ENCODE results near the gene DEPDC7. TPM values are rescaled to one million over a fixed set of nuclear protein-coding genes. Genes with fewer than 3 reads are reported as not detected.
"Not testable (repeated sequence)": the region's sequence is repeated elsewhere in the genome, so short reads cannot be mapped to it uniquely, and the experiment has no call there.

Gene DEPDC7
- total RNA-seq, 1 donor from 2014 or later = 0.99 TPM

- DNase-seq (ENCODE audit: extremely low read depth, low read depth, low spot score) = no peak
Observed at GRCh38 chr11:33021937-33022336, 6.3 kb downstream of the DEPDC7 start.

GRCh38 chr11:33025339-33025722 lies 9.7 kb downstream of the DEPDC7 start:
- no peak for DNase-seq (ENCODE audit: extremely low read depth, low read depth, low spot score)

- DNase-seq (ENCODE audit: extremely low read depth, low read depth, low spot score) = no peak
Observed at GRCh38 chr11:33027233-33027632, 11.6 kb downstream of the DEPDC7 start.

GRCh38 chr11:33027846-33028536 lies 12.3 kb downstream of the DEPDC7 start:
- no peak for DNase-seq (ENCODE audit: extremely low read depth, low read depth, low spot score)

GRCh38 chr11:33028537-33028914 lies 12.8 kb downstream of the DEPDC7 start:
- no peak for DNase-seq (ENCODE audit: extremely low read depth, low read depth, low spot score)

GRCh38 chr11:33029218-33029617 lies 13.5 kb downstream of the DEPDC7 start:
- not testable (repeated sequence) for DNase-seq (ENCODE audit: extremely low read depth, low read depth, low spot score)

GRCh38 chr11:33033493-33033892 lies 17.8 kb downstream of the DEPDC7 start:
- no peak for DNase-seq (ENCODE audit: extremely low read depth, low read depth, low spot score)

GRCh38 chr11:33035011-33035410 lies 19.3 kb downstream of the DEPDC7 start:
- no peak for DNase-seq (ENCODE audit: extremely low read depth, low read depth, low spot score)

GRCh38 chr11:33039274-33040032 lies 23.8 kb downstream of the DEPDC7 start, which contains the start of gene TCP11L1:
Gene TCP11L1 (plus strand): TSS chr11:33039572. CDS start chr11:33043774, 4,202 bp downstream.
- no peak for DNase-seq (ENCODE audit: extremely low read depth, low read depth, low spot score)

GRCh38 chr11:33040033-33040861 lies 24.6 kb downstream of the DEPDC7 start:
- DNase-seq (ENCODE audit: extremely low read depth, low read depth, low spot score) = no peak

GRCh38 chr11:33040862-33041453 lies 25.3 kb downstream of the DEPDC7 start:
- no peak for DNase-seq (ENCODE audit: extremely low read depth, low read depth, low spot score)

- no peak for DNase-seq (ENCODE audit: extremely low read depth, low read depth, low spot score)
Observed at GRCh38 chr11:33043221-33043830, 27.6 kb downstream of the DEPDC7 start.

GRCh38 chr11:33044285-33044756 lies 28.6 kb downstream of the DEPDC7 start:
- no peak for DNase-seq (ENCODE audit: extremely low read depth, low read depth, low spot score)

- no peak for DNase-seq (ENCODE audit: extremely low read depth, low read depth, low spot score)
Observed at GRCh38 chr11:33045551-33046255, 30.0 kb downstream of the DEPDC7 start.

GRCh38 chr11:33048701-33049100 lies 33.0 kb downstream of the DEPDC7 start:
- DNase-seq (ENCODE audit: extremely low read depth, low read depth, low spot score) = not testable (repeated sequence)

- not testable (repeated sequence) for DNase-seq (ENCODE audit: extremely low read depth, low read depth, low spot score)
Observed at GRCh38 chr11:33049565-33050408, 34.1 kb downstream of the DEPDC7 start.

- no peak for DNase-seq (ENCODE audit: extremely low read depth, low read depth, low spot score)
Observed at GRCh38 chr11:33052231-33052630, 36.6 kb downstream of the DEPDC7 start.

- no peak for DNase-seq (ENCODE audit: extremely low read depth, low read depth, low spot score)
Observed at GRCh38 chr11:33055375-33055774, 39.7 kb downstream of the DEPDC7 start.

- no peak for DNase-seq (ENCODE audit: extremely low read depth, low read depth, low spot score)
Observed at GRCh38 chr11:33057284-33057683, 41.6 kb downstream of the DEPDC7 start.

All from glomerular endothelial cell (primary cell).